COR-L47 (cell line): ENCODE results near the gene BMP8B.

ENCODE experiments used
- DNase-seq: peaks from one replicate; lab custom pipeline; 2025; lab: John Stamatoyannopoulos, UW

The BMP8B gene

GRCh38 chr1:39758556-39759435, 29.9 kb downstream of the BMP8B start:
- DNase-seq: peak; percentile 77

- DNase-seq: no peak
Observed at GRCh38 chr1:39757501-39757900, 31.2 kb downstream of the BMP8B start.

- DNase-seq: no peak
Observed at GRCh38 chr1:39755965-39756659, 32.6 kb downstream of the BMP8B start.

- DNase-seq: no peak
Observed at GRCh38 chr1:39754906-39755504, 33.7 kb downstream of the BMP8B start.

GRCh38 chr1:39754026-39754570, 34.6 kb downstream of the BMP8B start:
- DNase-seq: no peak

- DNase-seq: no peak
Observed at GRCh38 chr1:39753132-39754025, 35.3 kb downstream of the BMP8B start.

- no peak for DNase-seq
Observed at GRCh38 chr1:39752703-39753102, 36.0 kb downstream of the BMP8B start.

GRCh38 chr1:39751595-39751994, 37.1 kb downstream of the BMP8B start:
- no peak for DNase-seq

GRCh38 chr1:39745016-39745670, 43.5 kb downstream of the BMP8B start:
- DNase-seq: no peak

- peak; percentile 97 for DNase-seq
Observed at GRCh38 chr1:39738622-39739366, 49.9 kb downstream of the BMP8B start, which contains the start of gene PPIE. Gene PPIE, plus strand, starts transcription at chr1:39738882. Its CDS starts 19 bp downstream, at chr1:39738901.

GRCh38 chr1:39737546-39738169, 51.0 kb downstream of the BMP8B start:
- DNase-seq: no peak

- DNase-seq: no peak
Observed at GRCh38 chr1:39735731-39736130, 52.9 kb downstream of the BMP8B start.

- DNase-seq: no peak
Observed at GRCh38 chr1:39733161-39733560, 55.5 kb downstream of the BMP8B start.

GRCh38 chr1:39732730-39733129, 55.9 kb downstream of the BMP8B start:
- DNase-seq: no peak

- no peak for DNase-seq
Observed at GRCh38 chr1:39729842-39730241, 58.8 kb downstream of the BMP8B start.

- no peak for DNase-seq
Observed at GRCh38 chr1:39729030-39729429, 59.6 kb downstream of the BMP8B start.

- DNase-seq: no peak
Observed at GRCh38 chr1:39727932-39728317, 60.7 kb downstream of the BMP8B start.

GRCh38 chr1:39727221-39727931, 61.3 kb downstream of the BMP8B start:
- no peak for DNase-seq

GRCh38 chr1:39726600-39726999, 62.1 kb downstream of the BMP8B start:
- no peak for DNase-seq
